GM10266 (cell line): ENCODE data around the gene TUBD1.

Experiments used
- DNase-seq: peaks from one replicate; pipeline ENCODE4 v3.0.0; 2012; ENCODE audit errors: extremely low spot score
- TF ChIP-seq, protein P1 (sequence below): IDR thresholded peaks from 2 replicates; pipeline ENCODE4 v1.5.1; 2012; ENCODE audit warnings: mild to moderate bottlenecking, low read depth; ENCODE audit not compliant: control insufficient read depth, insufficient read depth; ENCODE audit errors: missing control alignments

The TUBD1 gene

DNA sequence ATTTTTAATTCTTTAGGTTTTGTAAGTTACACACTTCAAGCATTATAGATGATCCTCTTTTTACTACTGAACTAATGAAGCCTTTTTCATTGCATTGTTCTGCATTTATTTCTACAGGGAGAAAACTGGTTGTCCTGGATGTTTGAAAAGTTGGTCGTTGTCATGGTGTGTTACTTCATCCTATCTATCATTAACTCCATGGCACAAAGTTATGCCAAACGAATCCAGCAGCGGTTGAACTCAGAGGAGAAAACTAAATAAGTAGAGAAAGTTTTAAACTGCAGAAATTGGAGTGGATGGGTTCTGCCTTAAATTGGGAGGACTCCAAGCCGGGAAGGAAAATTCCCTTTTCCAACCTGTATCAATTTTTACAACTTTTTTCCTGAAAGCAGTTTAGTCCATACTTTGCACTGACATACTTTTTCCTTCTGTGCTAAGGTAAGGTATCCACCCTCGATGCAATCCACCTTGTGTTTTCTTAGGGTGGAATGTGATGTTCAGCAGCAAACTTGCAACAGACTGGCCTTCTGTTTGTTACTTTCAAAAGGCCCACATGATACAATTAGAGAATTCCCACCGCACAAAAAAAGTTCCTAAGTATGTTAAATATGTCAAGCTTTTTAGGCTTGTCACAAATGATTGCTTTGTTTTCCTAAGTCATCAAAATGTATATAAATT is 53.0 kb downstream of the TUBD1 start:
- TF ChIP-seq, protein P1, sequence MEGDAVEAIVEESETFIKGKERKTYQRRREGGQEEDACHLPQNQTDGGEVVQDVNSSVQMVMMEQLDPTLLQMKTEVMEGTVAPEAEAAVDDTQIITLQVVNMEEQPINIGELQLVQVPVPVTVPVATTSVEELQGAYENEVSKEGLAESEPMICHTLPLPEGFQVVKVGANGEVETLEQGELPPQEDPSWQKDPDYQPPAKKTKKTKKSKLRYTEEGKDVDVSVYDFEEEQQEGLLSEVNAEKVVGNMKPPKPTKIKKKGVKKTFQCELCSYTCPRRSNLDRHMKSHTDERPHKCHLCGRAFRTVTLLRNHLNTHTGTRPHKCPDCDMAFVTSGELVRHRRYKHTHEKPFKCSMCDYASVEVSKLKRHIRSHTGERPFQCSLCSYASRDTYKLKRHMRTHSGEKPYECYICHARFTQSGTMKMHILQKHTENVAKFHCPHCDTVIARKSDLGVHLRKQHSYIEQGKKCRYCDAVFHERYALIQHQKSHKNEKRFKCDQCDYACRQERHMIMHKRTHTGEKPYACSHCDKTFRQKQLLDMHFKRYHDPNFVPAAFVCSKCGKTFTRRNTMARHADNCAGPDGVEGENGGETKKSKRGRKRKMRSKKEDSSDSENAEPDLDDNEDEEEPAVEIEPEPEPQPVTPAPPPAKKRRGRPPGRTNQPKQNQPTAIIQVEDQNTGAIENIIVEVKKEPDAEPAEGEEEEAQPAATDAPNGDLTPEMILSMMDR: no peak
- no peak for DNase-seq

DNA sequence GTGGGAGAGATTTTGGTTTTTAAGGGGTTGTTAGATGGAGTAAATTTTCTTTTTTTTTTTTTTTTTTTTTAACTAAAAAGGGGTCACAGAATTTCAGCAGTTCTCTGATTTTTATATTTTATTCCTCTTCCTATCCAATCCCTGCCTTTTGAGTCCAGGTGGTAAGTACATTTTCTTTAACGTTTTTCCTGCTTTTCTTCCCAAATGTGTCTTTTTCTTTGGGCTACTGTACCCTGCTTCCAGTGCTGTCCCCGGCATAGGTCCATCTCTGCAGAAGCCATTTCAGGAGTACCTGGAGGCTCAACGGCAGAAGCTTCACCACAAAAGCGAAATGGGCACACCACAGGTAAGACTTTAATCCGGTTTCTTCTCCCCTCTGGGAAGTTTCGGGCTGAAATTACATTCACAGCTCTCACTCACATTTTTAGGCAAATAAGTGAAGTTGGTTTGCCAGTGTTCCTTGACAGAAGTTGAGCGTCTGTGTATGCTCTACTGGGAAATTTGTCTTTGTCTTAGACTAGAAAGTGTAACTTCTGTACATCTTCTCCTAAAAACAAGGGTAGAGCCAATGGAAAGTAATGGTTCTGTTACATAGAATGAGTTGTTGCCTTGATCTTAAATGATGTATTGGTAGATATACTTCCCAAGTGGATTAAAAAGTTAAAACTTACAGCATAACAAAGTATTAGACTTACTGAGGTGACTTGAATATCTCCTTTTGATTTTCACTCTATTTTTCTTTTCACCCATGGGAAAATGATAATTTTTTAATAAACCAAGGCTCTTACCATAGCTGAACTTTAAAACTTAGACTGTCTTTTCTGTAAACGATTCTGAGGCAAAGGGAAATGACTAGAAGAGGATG is 54.5 kb downstream of the TUBD1 start:
- no peak for DNase-seq
- TF ChIP-seq, protein P1: no peak

DNA sequence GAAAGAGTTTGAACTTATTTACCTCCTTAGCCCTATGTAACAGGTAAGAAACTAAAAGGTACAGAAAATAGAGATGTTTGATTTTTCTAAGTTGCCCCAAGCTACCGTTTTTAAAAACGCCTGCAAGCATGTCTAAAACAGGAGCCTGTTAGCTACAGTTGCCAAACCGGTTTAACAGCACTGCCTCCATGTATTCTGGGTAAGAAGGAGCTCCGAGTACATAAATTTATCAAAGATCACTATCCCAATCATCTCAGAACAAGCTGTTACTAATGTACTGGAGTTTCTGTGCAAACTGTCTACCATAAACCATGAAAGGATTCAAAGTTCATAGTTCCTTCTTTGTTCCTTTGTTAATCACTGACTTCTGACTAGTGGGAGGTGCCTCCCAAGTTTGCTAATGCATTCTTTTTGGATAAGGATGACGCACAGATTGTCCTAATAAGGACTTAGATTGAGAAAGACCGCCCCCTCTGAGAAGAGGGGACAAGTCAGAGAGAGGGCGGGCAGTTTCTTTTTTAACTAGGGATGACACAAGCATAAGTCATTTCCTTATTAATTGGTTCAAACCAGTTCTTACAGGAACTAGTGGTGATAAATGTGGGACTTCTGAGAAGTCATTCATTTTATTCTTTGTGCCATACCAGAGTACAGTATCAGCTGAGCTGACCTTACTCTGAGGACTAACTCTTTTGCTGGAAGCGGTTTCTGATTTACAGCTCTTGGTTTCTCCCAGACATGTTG is 55.3 kb downstream of the TUBD1 start:
- peak; percentile 65 for DNase-seq
- TF ChIP-seq, protein P1: no peak

DNA sequence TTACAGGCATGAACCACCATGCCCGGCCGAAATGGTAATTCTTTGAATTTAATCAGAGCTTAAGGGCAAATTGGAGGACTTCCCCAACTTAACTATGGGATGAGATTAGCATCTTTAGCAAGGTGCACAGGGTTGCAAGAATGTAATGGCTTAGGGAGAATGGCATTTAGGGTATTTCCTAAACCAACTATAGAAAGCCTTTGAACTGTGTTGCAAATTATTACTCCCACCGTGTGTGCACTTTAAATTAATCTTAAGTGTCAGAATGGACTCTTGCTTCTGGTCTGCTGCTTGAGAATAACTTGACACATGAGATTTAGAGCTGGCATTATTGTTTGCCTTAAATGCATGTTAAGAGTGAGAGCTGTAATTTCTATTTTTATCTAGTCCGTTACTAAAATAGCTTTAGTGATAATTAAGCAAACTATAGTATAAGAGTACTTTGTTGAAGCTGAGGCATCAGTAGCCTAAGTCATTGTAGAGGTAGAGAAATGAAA is 59.8 kb downstream of the TUBD1 start:
- TF ChIP-seq, protein P1: no peak
- DNase-seq: no peak

DNA sequence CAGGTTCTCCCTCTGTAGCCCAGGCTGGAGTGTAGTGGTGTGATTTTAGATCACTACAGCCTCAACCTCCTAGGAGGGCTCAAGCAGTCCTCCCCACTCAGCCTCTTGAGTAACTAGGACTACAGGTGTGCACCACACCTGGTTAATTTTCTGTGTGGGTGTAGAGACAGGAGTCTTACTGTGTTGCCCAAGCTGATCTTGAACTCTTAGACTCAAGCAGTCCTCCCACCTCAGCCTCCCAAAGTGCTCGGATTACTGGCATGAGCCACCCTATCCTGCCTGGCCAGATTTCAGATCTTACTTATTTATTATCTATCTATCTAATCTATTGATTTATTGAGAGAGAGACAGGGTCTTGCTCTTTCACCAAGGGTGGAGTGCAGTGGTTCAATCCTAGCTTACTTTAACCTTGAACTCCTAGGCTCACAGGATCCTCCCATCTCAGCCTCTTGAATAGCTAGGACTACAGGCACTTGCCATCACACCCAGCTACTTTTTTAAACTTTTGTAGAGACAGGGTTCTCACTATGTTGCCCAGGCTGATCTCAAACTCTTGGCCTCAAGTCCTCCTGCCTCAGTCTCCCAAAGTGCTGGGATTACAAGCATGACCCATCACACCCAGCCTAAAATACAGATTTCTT is 61.8 kb downstream of the TUBD1 start:
- no peak for DNase-seq
- TF ChIP-seq, protein P1: no peak

DNA sequence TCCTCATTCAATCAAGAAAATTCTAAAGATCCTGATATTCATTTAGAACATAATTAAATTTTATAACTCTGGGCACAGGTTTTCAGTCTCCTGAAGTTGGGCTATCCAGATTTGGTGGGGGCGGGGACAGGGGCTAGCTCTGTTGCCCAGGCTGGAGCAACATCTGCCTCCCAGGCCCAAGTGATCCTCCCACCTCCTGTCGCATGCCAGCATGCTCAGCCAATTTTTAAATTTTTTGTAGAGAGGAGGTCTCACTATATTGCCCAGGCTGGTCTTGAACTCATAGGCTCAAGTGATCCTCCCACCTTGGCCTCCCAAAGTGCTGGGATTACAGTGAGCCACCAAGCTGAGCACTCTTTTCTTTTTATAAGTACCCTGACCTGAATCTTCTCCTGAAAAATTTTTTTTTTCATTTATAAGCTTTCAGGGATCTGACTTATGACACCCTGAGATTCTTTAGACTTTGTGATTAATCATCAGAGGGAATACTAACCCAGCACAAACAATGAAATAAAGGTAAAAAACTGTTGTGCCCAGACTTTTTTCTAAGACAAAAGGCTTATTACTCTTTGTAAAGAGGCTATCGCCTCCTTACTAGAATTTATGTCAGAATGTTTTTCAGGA is 62.6 kb downstream of the TUBD1 start:
- no peak for DNase-seq
- TF ChIP-seq, protein P1: no peak
